Body of pancreas (tissue), 4 donors: ENCODE data around the gene KIAA0319L.

Experiments
- CTCF ChIP-seq, 7 experiments: fragments of 450-650 bp in 4 of 7; fragments of 200-600 bp in 3 of 7; sonication (generic) in 3 of 7; IDR thresholded peaks; one replicate each; pipeline ENCODE4 v1.5.1; 2016 to 2019; ENCODE audit warnings: antibody characterized with exemption in 7 of 7
- POLR2A ChIP-seq, 3 donors: fragments of 450-650 bp; IDR thresholded peaks; one replicate each; pipeline ENCODE4 v1.6.1; 2016; ENCODE audit warnings: antibody characterized with exemption in 3 of 3, mild to moderate bottlenecking in 2 of 3

GRCh38 chr1:35444519-35444774 is 112.8 kb downstream of the KIAA0319L start:
- TF ChIP-seq POLR2A (IDR thresholded peaks at IDR 0.05) (no peak), CTCF (IDR thresholded peaks at IDR 0.05) (no peak)
